Cardiac septum (tissue), 1 donor: ENCODE results near the gene NOD2. TPM values are rescaled to one million over a fixed set of nuclear protein-coding genes. Genes with fewer than 3 reads are reported as not detected.

ENCODE experiments used
- DNase-seq: peaks from one replicate; pipeline ENCODE4 v3.0.0-alpha.2; 2020; ENCODE audit warnings: low spot score
- intact Hi-C: fragments of 100-400 bp; cut with DNase I; formaldehyde crosslinking; loops from one replicate; pipeline ENCODE4 v1.14.0; 2022
- microRNA-seq: library from miRNA; unstranded; fragments of <30 nt; microRNA quantifications from one replicate; pipeline ENCODE4 v1.2.0, GENCODE V29; 2020
- total RNA-seq: library from RNA; stranded (reverse); fragmentation: NEBNext Ultra II Directional; extraction: Animal tissue kit (Norgen Biotek cat#: 25700); gene quantifications from one replicate; pipeline ENCODE4 v1.2.1, GENCODE V29; 2021
- donor health status: DM: no; HTN: no; CAD: no.

Gene NOD2
- total RNA-seq, 1 donor from 2014 or later, result 0.40 TPM

GRCh38 chr16:50762241-50762640 is 68.8 kb downstream of the NOD2 start:
- DNase-seq, result no peak
- intact Hi-C loops, result no loop called here

- intact Hi-C loops, result no loop called here
- DNase-seq, result no peak
These were observed 69.8 kb downstream of the NOD2 start for GRCh38 chr16:50763211-50763610.

- intact Hi-C loops, result no loop called here
- no peak for DNase-seq
These were observed 71.9 kb downstream of the NOD2 start for GRCh38 chr16:50765260-50765659.

- DNase-seq, result no peak
- intact Hi-C loops, result no loop called here
These were observed 72.5 kb downstream of the NOD2 start for GRCh38 chr16:50765861-50766260.

- intact Hi-C loops, result no loop called here
- DNase-seq, result no peak
These were observed 73.8 kb downstream of the NOD2 start for GRCh38 chr16:50767197-50767596.

GRCh38 chr16:50771366-50771765 is 78.0 kb downstream of the NOD2 start:
- no peak for DNase-seq
- intact Hi-C loops, result no loop called here

GRCh38 chr16:50774405-50774804 is 81.0 kb downstream of the NOD2 start:
- DNase-seq, result no peak
- intact Hi-C loops, result no loop called here

- no peak for DNase-seq
- intact Hi-C loops, result no loop called here
These were observed 81.6 kb downstream of the NOD2 start for GRCh38 chr16:50774960-50775359.

GRCh38 chr16:50776037-50776436 is 82.6 kb downstream of the NOD2 start:
- intact Hi-C loops, result no loop called here
- no peak for DNase-seq

GRCh38 chr16:50778284-50779163 is 85.1 kb downstream of the NOD2 start:
- intact Hi-C loops, result no loop called here
- no peak for DNase-seq

- no peak for DNase-seq
- intact Hi-C loops, result no loop called here
These were observed 87.6 kb downstream of the NOD2 start for GRCh38 chr16:50781043-50781442.

- intact Hi-C loops, result no loop called here
- DNase-seq, result no peak
These were observed 88.1 kb downstream of the NOD2 start for GRCh38 chr16:50781518-50781917.

Small RNA genes lying within 50 kb of the gene (microRNA-seq; reads per million reads assigned to microRNA genes)
- not detected for gene MIR3181

Other genes starting within 250 kb of the NOD2 start
- gene NKD1, start 145.2 kb upstream of the NOD2 start, total RNA-seq, result 0.40 TPM
- 0.75 TPM for gene SNX20, start 12.3 kb upstream of the NOD2 start, total RNA-seq
- gene CYLD, start 48.5 kb downstream of the NOD2 start, total RNA-seq, result 39.5 TPM